Glutamatergic neuron (in vitro differentiated cells): Measurements from ENCODE around the gene AFM. TPM values are rescaled to one million over a fixed set of nuclear protein-coding genes. Genes with fewer than 3 reads are reported as not detected.

Source experiments
- DNase-seq: peaks from one replicate; pipeline ENCODE4 v3.0.0; 2022
- H3K27ac Mint-ChIP-seq: one replicate; pipeline ENCODE4 v1.8.0; 2020; ENCODE audit warnings: mild to moderate bottlenecking, mixed read lengths, inconsistent platforms; ENCODE audit not compliant: unreplicated experiment
- H3K27me3 Mint-ChIP-seq: one replicate; pipeline ENCODE4 v1.8.0; 2020; ENCODE audit warnings: mild to moderate bottlenecking, moderate library complexity, mixed read lengths, inconsistent platforms; ENCODE audit not compliant: unreplicated experiment
- H3K36me3 Mint-ChIP-seq: one replicate; pipeline ENCODE4 v1.8.0; 2020; ENCODE audit warnings: mild to moderate bottlenecking, mixed read lengths, inconsistent platforms; ENCODE audit not compliant: unreplicated experiment
- H3K4me1 Mint-ChIP-seq: one replicate; pipeline ENCODE4 v1.8.0; 2020; ENCODE audit warnings: mild to moderate bottlenecking, low read depth, mixed read lengths, inconsistent platforms; ENCODE audit not compliant: unreplicated experiment
- H3K4me3 Mint-ChIP-seq: one replicate; pipeline ENCODE4 v1.8.0; 2020; ENCODE audit warnings: mild to moderate bottlenecking, mixed read lengths, inconsistent platforms; ENCODE audit not compliant: unreplicated experiment
- H3K9me3 Mint-ChIP-seq: one replicate; pipeline ENCODE4 v1.8.0; 2020; ENCODE audit warnings: mild to moderate bottlenecking, moderate library complexity, mixed read lengths, inconsistent platforms; ENCODE audit not compliant: unreplicated experiment
- CTCF ChIP-seq: fragments of 200-600 bp; sonication (generic); IDR thresholded peaks from one replicate; pipeline ENCODE4 v1.5.0; 2021; ENCODE audit not compliant: partially characterized antibody, unreplicated experiment
- long read RNA-seq: library from polyadenylated mRNA; unstranded; transcript quantifications from one replicate; pipeline ENCODE4 v2.0.0, GENCODE V29; 2020; ENCODE audit not compliant: unreplicated experiment
- total RNA-seq: library from RNA; stranded (reverse); fragmentation: NEBNext Ultra II Directional; extraction: Animal tissue kit (Norgen Biotek cat#: 25700); gene quantifications from one replicate; pipeline ENCODE4 v1.2.1, GENCODE V29; 2021; ENCODE audit not compliant: unreplicated experiment

AFM gene, protein sequence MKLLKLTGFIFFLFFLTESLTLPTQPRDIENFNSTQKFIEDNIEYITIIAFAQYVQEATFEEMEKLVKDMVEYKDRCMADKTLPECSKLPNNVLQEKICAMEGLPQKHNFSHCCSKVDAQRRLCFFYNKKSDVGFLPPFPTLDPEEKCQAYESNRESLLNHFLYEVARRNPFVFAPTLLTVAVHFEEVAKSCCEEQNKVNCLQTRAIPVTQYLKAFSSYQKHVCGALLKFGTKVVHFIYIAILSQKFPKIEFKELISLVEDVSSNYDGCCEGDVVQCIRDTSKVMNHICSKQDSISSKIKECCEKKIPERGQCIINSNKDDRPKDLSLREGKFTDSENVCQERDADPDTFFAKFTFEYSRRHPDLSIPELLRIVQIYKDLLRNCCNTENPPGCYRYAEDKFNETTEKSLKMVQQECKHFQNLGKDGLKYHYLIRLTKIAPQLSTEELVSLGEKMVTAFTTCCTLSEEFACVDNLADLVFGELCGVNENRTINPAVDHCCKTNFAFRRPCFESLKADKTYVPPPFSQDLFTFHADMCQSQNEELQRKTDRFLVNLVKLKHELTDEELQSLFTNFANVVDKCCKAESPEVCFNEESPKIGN
- not detected for total RNA-seq
- long read RNA-seq = 0 reads

- Mint-ChIP-seq H3K4me1 (no peaks in the 10 kb centered on the region), H3K27ac (no peak within 1 kb of the TSS), H3K4me3 (no peak within 1 kb of the TSS), H3K9me3 (no peaks in the 10 kb centered on the region), H3K36me3 (no peaks in the 10 kb centered on the region), H3K27me3 (no peaks in the 10 kb centered on the region)
- no peak for TF ChIP-seq CTCF
- DNase-seq = no peak
Observed at GRCh38 chr4:73481358-73481757, at the start of gene AFM. TSS of gene AFM (plus strand) at chr4:73481745. CDS start at chr4:73481776, 31 bp downstream.

- Mint-ChIP-seq H3K27ac (no peak overlapping the region), H3K4me1 (no peaks in the 10 kb centered on the region), H3K27me3 (peaks cover 2% of the 10 kb centered on the region), H3K4me3 (no peak overlapping the region), H3K36me3 (no peaks in the 10 kb centered on the region), H3K9me3 (no peaks in the 10 kb centered on the region)
- TF ChIP-seq CTCF = no peak
- no peak for DNase-seq
Observed at GRCh38 chr4:73431813-73432168, 49.8 kb upstream of the AFM start.

GRCh38 chr4:73432169-73433000 is 49.2 kb upstream of the AFM start:
- H3K27ac Mint-ChIP-seq = no peak overlapping the region

GRCh38 chr4:73433140-73433539 is 48.4 kb upstream of the AFM start:
- H3K36me3 Mint-ChIP-seq = no peaks in the 10 kb centered on the region
- peaks cover 2% of the 10 kb centered on the region for H3K27me3 Mint-ChIP-seq
- H3K9me3 Mint-ChIP-seq = no peaks in the 10 kb centered on the region
- TF ChIP-seq CTCF = no peak
- no peak for DNase-seq
- H3K4me3 Mint-ChIP-seq = no peak overlapping the region
- no peak overlapping the region for H3K27ac Mint-ChIP-seq
- H3K4me1 Mint-ChIP-seq = no peaks in the 10 kb centered on the region

More at GRCh38 chr4:73432169-73433000, 49.2 kb upstream of the AFM start:
- H3K9me3 Mint-ChIP-seq = no peaks in the 10 kb centered on the region
- H3K4me1 Mint-ChIP-seq = no peaks in the 10 kb centered on the region
- H3K36me3 Mint-ChIP-seq = no peaks in the 10 kb centered on the region
- no peak overlapping the region for H3K4me3 Mint-ChIP-seq
- DNase-seq = no peak
- TF ChIP-seq CTCF = no peak
- H3K27me3 Mint-ChIP-seq = peaks cover 2% of the 10 kb centered on the region
